ENCODE results near the gene ZNF236.

DNA sequence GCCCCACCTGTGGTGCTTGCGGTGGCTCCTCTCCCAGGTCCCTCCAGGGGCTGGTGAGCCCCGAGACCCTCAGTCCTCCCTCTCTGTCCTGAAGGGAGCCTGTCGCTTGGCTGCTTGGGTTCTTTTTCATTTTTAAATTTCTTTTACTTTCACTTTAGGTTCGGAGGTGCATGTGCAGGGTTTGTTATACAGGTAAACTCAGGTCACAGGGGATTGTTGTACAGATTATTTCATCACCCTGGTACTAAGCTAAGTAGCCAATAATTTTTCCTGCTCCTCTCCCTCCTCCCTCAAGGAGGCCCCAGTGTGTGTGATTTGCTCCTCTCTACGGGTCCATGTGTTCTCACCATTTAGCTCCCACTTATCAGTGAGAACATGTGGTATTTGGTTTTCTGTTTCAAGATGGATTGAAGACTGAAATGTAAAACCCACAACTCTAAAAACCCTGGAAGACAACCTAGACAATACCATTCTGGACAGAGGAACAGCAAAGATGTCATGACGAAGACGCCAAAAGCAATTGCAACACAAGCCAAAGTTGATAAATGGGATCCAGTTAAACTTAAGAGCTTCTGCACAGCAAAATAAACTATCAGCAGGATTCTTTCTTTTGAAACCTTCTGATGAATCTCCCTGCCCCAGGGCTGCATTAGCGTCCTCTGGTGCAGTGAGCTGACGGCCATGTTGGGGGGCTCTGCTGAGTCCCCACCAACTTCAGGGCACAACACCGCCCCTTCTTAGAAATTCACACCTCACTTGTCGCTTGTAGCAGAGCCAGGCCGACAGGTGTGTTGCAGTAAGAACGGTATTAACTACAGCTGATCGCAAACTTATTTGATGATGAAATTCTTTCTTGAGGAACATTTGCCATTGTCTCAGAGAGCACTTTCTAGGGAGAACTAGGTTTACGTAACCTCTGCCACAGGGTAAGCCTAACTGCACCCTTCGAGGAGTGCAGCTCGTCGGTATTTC lies 135.3 kb downstream of the ZNF236 start:
- TF ChIP-seq, protein P1, sequence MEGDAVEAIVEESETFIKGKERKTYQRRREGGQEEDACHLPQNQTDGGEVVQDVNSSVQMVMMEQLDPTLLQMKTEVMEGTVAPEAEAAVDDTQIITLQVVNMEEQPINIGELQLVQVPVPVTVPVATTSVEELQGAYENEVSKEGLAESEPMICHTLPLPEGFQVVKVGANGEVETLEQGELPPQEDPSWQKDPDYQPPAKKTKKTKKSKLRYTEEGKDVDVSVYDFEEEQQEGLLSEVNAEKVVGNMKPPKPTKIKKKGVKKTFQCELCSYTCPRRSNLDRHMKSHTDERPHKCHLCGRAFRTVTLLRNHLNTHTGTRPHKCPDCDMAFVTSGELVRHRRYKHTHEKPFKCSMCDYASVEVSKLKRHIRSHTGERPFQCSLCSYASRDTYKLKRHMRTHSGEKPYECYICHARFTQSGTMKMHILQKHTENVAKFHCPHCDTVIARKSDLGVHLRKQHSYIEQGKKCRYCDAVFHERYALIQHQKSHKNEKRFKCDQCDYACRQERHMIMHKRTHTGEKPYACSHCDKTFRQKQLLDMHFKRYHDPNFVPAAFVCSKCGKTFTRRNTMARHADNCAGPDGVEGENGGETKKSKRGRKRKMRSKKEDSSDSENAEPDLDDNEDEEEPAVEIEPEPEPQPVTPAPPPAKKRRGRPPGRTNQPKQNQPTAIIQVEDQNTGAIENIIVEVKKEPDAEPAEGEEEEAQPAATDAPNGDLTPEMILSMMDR (IDR thresholded peaks at IDR 0.05; ENCODE audit: low read depth, low read length): no peak
- TF ChIP-seq EZH2phosphoT487 (IDR thresholded peaks at IDR 0.05; ENCODE audit: low read depth): no peak
